Measurements from ENCODE around the gene LBP.

DNA sequence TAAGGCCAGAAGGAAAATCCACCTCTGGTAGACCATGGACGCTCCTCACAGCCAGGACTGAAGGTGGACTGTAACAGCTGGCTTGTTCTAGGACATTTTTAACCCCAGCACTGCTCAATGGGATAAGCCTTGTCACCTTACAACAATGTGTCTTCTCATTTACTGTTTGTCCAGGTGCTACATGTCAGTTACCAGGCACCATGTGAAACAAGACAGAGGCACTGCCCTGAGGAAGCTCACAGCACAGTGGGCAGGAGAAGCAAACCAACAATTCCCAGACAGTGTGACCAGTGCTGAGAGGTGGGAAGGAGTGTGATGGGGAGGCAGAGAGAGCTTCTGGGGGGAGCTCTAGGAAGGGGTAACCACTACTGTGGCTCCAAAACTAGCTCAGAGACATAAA lies 78.1 kb downstream of the LBP start:
- TF ChIP-seq TAF1 (IDR thresholded peaks at IDR 0.05; ENCODE audit: borderline replicate concordance, low read depth, low read length) (no peak), SPI1 (IDR thresholded peaks at IDR 0.05; ENCODE audit: borderline replicate concordance, insufficient read depth, low read depth, low read length) (no peak), NFYB (IDR thresholded peaks at IDR 0.05; ENCODE audit: insufficient read depth, low read depth, low read length) (no peak), SIX5 (IDR thresholded peaks at IDR 0.05; ENCODE audit: low read depth, low read length, severe bottlenecking) (no peak), RCOR1 (conservative IDR thresholded peaks at IDR 0.05; ENCODE audit: low read depth, low read length) (no peak), EZH2 (IDR thresholded peaks at IDR 0.05; ENCODE audit: borderline replicate concordance, control insufficient read depth, low read depth, low read length) (no peak), POLR2A (IDR thresholded peaks at IDR 0.05; ENCODE audit: low read depth, low read length) (peak; percentile 52), POLR2AphosphoS5 (IDR thresholded peaks at IDR 0.05; ENCODE audit: low read length) (peak; percentile 62; the same call in 1 of the 2 replicates)
- TF ChIP-seq, protein P1, sequence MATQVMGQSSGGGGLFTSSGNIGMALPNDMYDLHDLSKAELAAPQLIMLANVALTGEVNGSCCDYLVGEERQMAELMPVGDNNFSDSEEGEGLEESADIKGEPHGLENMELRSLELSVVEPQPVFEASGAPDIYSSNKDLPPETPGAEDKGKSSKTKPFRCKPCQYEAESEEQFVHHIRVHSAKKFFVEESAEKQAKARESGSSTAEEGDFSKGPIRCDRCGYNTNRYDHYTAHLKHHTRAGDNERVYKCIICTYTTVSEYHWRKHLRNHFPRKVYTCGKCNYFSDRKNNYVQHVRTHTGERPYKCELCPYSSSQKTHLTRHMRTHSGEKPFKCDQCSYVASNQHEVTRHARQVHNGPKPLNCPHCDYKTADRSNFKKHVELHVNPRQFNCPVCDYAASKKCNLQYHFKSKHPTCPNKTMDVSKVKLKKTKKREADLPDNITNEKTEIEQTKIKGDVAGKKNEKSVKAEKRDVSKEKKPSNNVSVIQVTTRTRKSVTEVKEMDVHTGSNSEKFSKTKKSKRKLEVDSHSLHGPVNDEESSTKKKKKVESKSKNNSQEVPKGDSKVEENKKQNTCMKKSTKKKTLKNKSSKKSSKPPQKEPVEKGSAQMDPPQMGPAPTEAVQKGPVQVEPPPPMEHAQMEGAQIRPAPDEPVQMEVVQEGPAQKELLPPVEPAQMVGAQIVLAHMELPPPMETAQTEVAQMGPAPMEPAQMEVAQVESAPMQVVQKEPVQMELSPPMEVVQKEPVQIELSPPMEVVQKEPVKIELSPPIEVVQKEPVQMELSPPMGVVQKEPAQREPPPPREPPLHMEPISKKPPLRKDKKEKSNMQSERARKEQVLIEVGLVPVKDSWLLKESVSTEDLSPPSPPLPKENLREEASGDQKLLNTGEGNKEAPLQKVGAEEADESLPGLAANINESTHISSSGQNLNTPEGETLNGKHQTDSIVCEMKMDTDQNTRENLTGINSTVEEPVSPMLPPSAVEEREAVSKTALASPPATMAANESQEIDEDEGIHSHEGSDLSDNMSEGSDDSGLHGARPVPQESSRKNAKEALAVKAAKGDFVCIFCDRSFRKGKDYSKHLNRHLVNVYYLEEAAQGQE (IDR thresholded peaks at IDR 0.05; ENCODE audit: low read depth, low read length), result no peak

Measured in GM12878 (cell line).